HG03066 (cell line): Measurements from ENCODE around the gene CERS2.

ENCODE experiments used
- ATAC-seq: cut with Tn5 transposase; IDR thresholded peaks from one replicate; pipeline ENCODE4 v1.9.1; 2021; ENCODE audit warnings: low read depth; ENCODE audit not compliant: unreplicated experiment

Gene CERS2

DNA sequence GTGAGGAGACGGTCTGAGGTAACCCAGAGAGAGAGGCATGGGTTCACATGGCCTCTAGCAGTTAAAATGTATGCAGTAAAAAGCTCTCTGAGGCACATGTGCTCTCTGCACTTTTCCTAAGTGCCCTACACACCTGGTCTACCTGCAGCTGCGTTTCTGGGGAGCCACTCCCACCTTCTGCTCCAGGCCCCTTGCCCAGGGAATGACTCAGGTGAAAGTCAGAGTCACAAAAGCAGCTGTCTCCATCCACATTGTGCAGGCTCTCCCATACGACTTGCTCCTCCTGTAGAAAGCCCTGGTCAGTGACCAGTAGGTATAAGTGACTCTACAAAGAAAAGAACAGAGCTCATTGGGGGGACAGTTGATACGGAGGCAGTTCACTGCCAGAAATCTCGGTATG, 23.3 kb upstream of the CERS2 start:
- ATAC-seq, result no peak

DNA sequence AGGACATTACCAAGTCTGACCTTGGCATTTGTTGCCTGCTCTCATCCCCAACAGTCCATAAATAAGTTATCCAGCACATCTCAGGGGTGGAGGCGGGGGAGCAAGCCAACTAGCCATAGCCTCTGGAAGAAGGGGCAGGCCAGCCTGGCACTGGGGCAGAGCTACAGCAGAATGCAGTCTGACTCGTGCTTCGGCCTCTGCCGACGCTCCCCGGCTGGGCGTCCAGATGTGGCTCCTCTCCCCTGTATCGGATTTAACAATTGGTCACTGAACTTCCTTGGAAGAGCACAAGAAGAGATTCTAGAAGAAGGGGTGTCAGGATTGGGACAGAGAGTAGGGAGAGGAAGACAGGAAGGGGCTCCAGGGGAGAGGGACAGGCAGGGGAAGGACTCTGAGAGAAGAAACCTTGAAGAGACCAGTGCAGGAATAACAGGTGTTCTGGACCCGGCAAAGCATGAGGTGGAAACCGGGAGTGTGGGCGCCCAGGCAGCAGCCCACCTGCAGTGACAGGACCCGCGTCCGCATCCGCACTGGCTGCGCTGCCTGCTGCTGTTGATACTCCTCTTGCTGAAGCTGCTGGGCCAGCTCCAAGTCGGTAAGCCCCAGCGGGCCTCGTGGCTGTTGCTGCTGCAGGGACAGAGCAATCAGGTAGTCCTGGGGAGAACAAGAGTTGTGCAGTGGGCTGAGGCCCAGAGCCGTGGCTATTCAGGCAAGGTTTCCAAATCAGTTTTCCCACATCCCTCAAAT, 22.7 kb upstream of the CERS2 start:
- ATAC-seq, result no peak

DNA sequence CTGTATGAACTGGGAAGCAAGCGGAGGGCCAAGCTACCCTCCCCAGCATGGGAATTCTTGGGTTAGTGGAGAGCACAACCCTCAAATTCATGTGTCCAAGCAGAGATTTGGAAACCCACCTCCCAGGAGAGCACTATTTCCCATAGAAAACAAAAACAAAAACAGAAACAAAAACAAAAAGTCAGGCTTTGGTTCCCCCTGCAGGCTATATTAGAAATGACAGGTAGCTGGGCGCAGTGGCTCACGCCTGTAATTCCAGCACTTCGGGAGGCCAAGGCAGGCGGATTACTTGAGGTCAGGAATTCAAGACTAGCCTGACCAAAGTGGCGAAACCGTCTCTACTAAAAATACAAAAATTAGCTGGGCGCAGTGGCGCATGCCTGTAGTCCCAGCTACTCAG, 21.3 kb upstream of the CERS2 start:
- ATAC-seq, result no peak

DNA sequence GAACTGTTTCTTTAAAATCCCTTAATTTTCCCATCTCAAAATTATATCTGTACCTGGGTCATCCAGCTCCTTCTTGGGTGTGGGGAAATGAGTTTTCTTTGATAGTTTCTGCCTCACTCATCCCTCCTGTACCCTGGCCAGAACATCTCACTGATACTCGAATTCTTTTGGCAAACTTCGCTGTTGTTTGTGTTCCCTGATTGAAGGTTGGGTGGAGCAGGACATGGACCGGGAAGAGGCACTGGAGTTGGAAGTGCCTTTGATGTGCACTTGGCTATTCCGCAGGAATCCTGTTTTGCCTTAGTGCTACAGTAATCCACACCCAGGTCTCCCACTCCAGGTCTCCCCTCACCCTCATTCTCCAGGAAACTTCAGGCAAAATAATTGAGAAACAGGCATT, 20.8 kb upstream of the CERS2 start:
- ATAC-seq, result no peak

DNA sequence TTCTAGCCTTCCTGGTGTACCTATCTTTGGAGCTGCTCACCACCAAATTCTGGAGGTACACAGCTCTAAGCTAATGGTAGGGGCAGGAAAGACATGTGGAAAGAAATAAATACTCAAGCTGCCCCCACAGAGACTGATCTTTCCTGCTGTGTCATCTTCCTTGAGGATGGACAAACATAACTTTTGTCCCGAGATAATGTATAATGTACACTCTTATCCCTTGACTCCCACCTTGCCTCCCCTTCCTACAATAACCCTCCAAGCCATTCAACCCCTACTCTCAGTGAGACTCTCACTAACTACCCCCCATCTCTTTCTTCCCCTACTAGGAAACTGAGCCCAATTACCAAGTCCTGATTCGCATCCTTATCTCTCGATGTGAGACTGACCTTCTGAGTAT, 19.6 kb upstream of the CERS2 start:
- no peak for ATAC-seq

DNA sequence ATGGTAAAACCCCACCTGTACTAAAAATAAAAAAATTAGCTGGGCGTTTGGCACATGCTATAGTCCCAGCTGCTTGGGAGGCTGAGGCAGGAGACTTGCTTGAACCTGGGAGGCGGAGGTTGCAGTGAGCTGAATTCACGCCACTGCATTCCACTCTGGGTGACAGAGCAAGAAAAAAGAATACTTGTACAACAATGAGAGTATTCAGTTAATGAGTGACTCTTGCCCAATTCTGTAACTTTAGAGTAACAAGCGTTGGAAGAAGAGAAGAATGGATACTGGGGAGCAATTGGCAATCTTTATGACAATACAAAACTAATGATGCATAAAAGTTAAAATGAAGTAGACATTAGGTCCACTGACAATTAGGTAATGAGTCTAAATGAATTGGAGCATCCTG, 18.0 kb upstream of the CERS2 start:
- no peak for ATAC-seq

DNA sequence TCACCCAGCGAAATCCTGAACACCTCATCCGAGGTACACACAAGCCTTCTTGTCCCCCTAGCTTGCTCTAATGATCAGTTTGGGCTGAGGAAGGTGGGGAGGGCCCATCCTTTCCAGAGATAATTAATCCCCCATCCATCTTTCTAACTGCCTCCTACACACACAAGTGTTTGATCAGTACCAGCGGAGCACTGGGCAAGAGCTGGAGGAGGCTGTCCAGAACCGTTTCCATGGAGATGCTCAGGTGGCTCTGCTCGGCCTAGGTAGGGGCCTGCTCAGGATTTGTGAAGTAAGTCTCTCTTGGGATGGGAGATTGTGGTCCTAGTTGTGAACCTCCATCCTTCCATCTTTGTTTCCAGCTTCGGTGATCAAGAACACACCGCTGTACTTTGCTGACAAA, 13.3 kb upstream of the CERS2 start:
- ATAC-seq, result no peak

DNA sequence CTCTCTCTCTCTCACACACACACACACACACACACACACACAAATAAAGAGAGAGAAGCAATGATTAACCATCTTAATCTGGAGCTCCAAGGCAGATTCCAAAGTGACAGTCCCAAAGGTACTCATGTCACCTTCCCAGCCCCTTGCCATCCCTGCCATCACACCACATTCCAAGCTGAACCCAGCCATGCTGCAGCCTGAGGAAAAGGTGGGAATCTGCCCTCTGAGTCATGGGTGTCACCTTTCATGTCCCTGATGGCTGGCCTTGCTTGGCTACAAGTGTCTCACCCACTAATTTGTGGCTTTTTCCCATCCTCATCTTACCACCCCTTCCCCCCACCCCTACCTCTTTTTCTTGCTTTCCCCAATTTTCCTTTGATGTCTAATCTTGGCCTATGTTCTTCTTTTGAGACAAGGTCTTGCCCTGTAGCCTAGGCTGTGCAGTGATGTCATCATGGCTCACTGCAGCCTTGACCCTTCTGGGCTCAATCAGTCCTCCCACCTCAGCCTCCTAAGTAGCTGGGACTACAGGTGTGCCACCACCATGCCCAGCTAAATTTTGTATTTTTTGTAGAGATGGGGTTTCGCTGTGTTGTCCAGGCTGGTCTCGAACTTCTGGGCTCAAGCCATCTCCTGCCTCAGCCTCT, 10.7 kb upstream of the CERS2 start:
- ATAC-seq, result no peak

DNA sequence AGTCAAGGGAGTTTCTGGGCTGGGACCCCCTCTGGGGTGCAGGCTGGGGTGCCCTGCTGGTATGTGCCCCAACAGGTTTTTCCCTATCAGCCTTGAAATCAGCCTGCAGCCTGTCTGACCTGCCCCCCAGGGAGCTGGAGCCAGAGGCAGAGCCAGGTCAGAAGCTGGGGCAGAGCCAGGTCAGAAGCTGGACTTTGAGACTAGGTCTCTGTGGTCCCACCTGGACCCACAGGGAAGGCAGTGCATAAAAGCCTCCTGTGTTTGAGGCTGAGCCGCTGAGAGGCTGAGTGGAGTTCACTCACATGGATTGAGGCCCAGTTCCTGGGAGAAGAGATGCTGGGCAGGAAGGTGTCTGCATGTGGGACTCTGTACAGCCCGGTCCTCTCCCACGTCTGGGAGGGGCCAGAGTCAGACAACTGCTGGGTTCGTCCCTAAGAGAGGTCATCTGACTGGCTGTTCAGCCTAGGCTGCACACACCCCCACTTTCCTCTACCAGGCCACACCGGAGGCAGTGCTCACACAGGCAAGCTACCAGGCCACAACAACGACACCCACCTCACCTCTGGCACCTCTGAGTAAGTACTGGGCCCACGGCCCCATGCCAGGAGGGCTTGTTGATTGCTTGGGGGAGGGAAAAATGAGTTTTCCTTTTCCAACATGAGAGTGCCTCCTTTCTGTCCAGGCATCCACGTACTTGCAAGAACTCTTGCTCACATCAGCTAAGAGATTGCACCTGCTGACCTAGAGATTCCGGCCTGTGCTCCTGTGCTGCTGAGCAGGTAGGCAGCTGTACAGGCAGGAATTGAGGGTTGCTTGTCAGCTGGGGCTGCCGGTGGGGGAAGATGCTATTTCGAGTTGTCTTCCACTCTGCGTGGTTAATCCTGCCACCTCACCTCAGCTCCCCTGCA, 7.4 kb upstream of the CERS2 start, which contains the start of gene ANXA9:
TSS of gene ANXA9 (plus strand) at position 488 of the 908 bp plus-strand sequence. CDS start 814 bp downstream, outside the sequence.
- no peak for ATAC-seq

DNA sequence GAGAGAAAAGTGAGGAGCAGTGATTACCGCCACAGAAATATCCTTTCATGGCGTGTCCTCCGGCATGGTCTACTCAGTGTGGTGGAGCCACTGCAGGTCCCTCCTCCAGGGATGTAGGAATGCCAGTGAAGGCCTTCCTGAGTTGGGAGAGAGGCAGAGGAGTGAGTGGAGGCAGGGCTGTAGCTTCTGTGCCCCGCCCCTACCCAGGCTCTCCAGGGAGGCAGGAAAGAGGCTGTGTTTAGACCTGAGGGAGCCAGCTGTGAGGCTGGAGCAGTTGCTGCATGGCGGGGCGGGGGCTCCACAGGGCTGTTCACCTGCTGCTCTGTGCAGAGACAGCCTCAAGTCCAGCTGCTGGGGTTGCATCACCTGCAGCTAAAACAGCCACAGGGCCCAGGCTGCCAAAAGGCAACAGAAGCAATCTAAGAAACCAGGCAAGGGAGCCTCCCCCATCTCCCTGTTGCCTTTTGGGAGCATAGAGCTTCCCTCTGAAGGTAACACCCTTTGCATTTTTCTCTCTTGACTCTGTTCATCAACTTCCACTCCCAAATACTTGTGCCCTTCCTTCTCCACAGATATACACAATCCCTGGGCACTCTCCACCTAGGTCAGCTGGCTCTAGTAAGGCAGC, 6.7 kb upstream of the CERS2 start:
- no peak for ATAC-seq

DNA sequence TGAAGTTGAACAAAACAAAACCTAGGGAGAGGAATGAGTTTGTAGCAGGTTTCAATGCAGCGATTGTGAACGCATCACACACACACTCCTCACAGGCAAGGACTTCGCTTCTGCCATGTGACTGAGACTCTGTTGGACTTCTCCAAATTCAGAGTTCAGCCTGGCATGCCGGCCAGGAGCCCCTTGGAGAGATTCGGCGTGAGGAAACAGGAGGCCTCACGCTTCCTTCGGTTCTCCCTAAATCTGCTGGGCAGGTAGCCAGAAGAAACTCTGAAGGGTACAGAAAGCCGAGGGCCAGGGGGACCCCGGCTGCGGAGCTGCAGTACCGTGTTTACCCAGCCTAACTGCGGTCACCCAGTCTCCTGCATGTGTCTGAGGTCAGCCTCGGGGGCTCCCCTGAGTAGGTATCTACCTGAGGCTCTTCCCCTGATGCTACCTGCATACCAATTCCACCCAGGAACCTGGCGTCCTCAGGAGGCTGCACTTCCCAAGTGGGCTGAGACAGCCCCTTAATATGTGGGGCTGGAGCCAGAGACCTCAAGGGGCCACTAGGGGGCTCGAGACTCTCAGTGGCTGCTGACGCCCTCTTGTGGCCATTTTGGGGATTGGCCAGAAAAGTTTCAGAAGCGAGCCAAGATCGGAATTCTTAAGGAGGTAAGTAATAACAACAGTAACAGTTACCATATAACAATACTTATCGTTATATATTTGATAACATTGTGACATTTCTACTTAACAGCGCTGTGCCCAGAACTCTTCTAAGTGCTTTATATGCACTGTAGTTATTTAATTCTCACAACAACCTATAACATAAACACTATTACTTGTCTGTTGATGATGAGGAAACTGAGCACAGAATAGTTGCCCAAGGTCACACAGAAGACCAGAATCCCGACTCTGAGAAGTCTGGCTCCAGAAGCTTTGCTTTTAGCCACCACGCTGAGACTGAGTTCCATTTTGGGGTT, 4.7 kb upstream of the CERS2 start:
- peak; percentile 52 for ATAC-seq

DNA sequence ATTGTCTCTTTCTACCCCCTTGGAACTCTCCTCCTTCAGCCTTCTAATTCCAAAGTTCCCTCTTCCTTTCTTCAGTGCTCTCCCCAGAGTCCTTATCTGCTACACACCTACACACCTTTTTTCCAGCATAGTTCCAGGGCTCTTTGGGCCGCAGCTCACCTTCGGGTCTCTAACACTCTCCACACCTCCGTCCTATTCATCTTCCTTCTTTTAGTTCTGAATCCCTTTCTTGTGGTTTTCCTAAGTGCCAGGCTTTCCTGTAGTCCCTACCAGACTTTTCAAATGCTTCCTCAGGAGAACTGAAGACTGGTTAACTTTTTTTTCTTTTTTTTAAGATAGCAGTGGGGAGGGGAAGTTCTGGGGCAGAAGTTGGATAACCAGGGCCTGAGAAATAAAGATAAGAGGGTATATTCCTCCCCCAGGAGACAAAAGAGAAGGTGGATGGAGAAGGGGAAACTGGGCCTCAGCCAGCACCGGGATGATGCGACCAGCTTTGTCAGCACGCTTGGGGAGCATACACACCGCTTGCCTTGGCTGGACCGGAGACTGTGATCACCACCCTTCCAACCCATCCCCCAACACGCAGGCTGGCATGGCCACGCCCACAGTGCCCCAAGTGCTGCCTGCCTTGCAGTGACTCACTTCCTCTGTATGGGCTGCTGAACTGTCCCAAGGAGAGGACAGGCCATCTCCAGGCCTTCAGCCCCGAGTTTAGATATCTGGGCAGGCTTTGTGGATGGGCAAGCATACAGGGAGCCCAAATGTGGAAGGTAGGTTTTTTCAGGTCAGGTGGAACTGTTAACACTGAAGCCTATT, 2.5 kb upstream of the CERS2 start:
- ATAC-seq, result no peak

DNA sequence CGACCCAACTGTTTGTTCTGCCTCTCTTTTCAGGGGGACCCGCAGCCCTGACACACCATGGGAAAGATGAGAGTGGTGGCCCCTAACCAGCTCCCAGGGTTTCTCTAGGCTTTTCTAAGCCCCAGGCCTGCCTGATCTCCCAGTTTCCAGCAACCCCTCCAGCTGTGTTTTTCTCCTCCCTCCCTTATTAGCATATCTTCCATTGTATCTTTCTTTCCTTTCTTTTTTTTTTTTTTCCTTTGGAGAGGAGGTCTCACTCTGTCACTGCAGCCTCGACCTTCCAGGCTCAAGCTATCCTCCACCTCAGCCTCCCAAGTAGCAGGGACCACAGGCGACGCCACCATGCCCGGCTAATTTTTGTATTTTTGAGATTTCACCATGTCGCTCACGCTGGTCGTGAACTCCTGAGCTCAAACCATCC, 1.8 kb upstream of the CERS2 start:
- ATAC-seq, result no peak

DNA sequence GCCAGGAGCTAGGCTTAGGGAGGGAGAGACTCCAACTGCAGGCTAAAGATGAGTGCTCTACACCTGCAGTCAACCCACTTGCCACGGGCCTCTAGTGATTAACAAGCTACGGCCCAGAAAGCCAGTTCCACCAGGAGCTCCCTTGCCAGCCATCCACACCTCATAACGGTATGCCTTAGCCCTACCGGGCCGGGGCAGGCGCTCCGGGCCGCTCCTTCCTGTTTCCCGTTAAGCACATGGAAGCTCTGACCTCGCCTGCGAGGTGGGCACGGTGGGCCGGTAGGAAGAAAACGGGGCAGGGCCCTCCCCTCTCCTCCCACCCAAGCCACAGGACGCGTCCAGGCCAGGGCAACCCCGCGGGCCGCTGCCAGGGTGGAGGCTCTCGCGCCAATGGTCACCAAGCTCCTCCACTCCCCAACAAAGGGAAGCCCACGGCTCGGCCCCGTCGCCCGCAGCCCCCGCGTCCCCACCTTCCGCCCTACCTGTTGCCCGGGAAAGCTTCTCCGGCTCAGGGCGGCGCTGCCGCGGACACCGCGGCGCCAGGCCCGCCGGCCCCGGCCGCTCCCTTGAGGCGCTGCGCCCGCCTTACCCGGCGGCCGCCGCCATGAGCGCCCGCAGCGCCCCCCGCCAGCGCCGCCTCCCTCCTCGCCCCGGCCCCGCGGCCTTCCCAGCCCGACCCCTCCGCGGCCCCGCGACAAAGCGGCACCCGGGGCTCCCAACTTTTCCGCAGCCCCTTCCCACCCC, 627 bp downstream of the CERS2 start:
- no peak for ATAC-seq

DNA sequence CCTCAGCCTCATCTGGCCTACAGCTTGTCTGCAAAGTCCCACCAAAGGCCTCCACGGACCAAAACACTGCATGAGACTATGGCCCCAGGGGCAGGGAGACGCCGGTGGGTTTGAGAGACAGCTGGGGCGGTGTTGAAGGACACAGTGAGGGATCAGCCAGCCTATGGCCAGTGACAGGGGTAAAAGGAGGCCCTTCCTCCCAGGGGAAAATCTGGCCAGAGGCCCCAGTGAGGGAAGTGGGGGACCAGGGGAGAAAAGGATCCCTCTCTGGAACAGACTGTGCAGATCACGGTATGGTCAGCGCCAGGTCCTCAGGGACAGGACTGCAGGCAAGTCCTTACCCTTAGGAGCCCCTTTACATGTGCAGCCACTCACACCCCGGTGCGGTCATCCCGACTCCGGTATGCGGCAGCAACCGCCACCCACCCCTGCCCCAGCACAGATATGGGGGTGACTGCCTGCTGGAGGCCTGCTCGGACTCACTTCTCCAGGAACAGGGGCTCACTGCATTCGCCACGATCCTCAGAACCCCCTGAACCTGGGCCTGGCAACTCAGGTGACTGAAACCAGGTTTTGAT, 1.3 kb downstream of the CERS2 start:
- no peak for ATAC-seq

DNA sequence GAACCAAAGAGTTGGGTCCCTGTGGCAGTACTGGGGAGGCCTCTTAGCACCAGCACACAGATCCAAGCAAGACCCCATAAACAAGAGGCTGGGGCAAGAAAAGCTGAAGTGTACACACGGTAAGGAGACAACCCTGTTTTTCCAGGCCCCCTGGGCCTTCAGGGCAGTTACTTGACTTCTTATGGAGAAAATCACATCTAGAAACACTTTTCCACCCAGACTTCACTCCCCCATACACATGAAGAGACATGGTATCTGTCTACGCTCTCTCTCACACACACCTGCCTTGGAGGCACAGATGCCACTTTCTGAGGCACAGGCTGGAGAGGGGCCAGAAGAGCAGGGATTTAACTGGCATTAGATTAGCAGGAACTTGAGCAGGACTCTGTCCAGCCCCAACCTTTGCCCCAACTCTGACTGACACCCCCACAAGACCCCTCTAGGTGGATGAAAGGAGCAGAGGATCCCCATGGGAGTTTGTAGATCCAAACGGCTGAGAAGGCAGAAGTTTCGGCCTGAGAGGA, 2.2 kb downstream of the CERS2 start:
- no peak for ATAC-seq

DNA sequence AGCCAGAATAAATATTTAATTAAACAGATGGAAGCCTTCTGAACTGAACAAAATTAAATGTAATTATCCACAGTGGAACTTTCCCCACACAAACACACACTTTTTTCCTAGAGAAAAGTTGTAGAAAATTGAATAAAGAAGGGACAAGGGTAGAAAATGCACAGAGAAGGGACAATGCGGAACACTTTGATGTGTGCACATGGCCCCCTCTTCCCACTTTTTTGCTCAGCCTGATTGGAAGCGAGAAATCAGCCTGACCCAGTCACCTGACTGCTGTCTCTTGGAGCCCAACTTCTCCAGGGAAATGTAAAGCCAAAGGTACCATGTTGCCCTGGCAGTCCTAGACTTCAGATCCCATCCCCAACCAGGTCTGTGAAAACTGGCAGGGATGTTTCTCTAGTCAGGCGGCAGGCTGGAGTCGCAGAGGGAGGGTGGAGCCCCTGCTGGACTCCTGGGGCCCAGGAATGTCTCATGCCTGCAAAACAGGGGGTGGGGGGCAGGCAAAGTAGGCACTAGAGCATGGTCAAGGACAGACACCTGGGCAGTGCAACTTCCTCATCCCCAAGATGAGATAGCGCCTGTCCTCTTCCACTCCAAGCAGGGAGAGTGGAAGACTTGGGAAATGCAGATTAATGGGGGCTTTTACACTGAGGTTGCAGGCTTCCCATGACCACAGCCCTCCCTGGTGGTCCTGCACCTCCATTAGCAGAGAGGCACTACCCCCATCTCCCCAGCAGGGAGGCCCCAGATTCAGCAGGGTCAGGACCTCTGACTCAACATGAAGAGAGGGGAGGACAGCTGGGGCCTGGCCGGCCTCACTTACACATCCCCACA, 2.8 kb downstream of the CERS2 start:
- ATAC-seq, result no peak
